ENCODE data around the gene PDE4DIP.
A peak's percentile ranks its signal among the peaks of the same experiment; 100 is the strongest.
"Not testable (repeated sequence)": the region's sequence is repeated elsewhere in the genome, so short reads cannot be mapped to it uniquely, and the experiment has no call there.

Gene PDE4DIP

DNA sequence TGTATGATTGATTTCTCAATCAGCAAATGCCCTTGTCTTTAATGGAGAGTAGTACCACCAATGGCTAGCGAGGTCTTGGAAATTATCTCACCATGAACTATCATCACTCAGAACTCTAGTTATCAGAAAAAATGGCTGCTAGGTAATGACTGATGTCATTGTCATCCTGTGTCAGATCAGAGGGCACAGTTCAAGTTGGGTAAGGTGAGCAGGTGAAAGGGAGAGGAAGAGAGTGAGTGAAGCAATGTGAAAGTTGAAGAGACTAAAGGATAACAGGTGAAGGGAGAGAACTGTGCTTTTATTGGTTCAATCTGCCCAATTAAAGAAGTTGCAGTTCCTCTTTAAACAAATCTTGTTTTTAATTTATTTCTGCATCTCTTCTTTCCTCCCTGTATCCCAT, 76.8 kb downstream of the PDE4DIP start:
- DNase-seq (ENCODE audit: low read depth), result not testable (repeated sequence)

GRCh38 chr1:148923798-148924197, 79.6 kb downstream of the PDE4DIP start:
- not testable (repeated sequence) for DNase-seq (ENCODE audit: low read depth)

DNA sequence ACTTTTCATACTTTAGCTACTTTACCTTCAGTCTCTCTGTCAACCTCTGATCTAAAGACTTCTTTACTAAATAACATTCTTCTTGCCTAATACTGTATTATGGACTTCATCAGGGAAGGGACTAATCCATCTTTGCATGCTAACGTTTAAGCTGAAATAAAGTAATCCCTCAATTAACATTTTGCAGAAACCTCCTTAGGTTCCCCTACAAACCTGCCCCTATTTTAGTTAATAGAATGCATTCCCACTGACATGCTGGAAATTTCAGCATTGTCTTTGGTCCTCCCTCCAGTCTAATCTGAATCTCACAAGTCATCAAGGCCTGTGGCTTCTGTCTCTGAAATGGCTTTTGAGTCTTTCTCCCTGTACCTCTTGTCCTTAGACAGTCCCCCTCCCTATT, 83.4 kb downstream of the PDE4DIP start:
- not testable (repeated sequence) for DNase-seq (ENCODE audit: low read depth)

GRCh38 chr1:148929253-148929652, 85.0 kb downstream of the PDE4DIP start:
- DNase-seq (ENCODE audit: low read depth), result not testable (repeated sequence)

DNA sequence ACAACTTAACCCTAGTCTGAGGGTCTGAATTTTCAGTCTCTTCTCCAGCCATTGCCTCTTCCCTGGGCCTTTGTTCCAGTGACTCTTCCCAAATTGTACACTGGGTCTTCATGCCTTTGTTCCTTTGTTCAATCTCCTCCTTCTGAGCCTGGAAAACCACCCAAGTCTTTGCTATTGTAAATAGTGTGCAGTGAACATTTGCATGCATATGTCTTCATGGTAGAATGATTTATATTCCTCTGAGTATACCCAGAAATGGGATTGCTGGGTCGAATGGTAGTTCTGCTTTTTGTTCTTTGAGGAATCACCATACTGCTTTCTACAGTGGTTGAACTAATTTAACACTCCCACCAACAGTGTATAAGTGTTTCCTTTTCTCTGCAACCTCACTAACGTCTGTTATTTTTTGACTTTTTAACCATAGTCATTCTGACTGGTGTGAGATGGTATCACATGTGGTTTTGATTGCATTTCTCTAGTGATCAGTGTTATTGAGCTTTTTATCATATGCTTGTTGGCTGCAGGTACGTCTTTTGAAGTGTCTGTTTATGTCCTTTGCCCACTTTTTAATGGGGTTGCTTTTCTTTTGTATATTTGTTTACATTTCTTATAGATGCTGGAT, 91.3 kb downstream of the PDE4DIP start:
- not testable (repeated sequence) for DNase-seq (ENCODE audit: low read depth)

GRCh38 chr1:148942906-148943305, 98.7 kb downstream of the PDE4DIP start:
- not testable (repeated sequence) for DNase-seq (ENCODE audit: low read depth)

DNA sequence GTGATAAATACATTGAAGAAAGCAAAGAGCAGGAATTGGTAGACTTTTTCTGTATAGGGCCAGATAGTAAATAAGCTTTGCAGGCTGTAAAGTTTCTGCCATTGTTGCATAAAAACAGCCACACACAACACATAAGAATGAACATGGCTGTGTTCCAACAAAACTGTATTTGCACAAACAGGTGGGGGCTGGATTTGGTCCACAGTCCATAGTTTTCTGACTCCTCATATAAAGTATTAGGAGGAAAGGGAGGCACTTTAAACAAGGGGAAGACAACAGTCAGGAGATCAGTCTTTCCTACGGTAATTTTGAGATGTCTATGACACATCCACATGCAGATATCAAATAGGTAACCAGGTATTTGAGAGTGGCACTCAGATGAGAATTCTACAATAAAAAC, 100.9 kb downstream of the PDE4DIP start:
- DNase-seq (ENCODE audit: low read depth), result not testable (repeated sequence)

DNA sequence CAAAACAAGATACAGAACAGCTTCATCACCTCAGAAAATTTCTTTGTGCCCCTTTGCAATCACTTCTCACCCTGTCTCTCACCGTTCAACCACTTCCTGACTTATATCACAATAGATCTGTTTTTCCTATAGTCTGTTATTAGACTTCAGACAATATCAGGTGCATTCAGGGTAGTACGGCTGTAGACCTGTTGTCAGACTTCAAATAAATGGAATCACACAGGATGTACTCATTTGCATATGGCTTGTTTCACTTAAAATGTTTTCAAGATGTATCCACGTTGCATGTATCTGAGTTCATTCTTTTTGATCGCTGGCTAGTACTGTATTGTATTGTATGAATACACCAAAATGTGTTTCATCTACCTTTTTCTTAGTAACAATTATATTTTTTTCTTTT, 104.5 kb downstream of the PDE4DIP start:
- DNase-seq (ENCODE audit: low read depth), result not testable (repeated sequence)

GRCh38 chr1:148951336-148952227, 107.4 kb downstream of the PDE4DIP start:
- DNase-seq (ENCODE audit: low read depth), result peak; percentile 13

DNA sequence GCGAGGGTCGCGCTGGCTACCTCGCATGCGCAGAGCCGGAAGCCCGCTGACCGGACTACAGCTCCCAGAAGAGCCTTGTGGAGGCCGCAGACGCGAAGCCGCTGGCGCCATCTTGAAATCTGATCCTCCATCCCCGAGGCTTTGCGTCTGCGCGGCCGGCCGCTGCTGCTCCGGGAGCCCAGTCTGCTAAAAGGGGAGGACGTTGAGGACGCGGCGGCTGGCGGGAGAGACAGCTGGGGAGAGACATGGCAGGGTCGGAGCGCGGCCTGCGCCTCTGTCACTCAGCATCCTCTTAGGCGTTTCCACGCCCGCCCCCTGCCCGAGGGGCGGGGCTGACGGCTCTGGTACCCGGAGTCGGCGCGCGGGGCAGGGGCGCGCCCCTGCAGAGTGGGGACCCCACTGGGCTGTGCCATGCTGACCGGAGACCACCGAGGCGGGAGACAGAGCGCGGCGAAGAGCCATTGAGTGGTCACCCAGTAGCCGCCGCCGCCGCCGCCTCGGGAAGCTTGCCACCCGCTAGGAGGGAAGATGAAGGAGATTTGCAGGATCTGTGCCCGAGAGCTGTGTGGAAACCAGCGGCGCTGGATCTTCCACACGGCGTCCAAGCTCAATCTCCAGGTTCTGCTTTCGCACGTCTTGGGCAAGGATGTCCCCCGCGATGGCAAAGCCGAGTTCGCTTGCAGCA, 108.2 kb downstream of the PDE4DIP start:
- peak; percentile 35 for DNase-seq (ENCODE audit: low read depth)

DNA sequence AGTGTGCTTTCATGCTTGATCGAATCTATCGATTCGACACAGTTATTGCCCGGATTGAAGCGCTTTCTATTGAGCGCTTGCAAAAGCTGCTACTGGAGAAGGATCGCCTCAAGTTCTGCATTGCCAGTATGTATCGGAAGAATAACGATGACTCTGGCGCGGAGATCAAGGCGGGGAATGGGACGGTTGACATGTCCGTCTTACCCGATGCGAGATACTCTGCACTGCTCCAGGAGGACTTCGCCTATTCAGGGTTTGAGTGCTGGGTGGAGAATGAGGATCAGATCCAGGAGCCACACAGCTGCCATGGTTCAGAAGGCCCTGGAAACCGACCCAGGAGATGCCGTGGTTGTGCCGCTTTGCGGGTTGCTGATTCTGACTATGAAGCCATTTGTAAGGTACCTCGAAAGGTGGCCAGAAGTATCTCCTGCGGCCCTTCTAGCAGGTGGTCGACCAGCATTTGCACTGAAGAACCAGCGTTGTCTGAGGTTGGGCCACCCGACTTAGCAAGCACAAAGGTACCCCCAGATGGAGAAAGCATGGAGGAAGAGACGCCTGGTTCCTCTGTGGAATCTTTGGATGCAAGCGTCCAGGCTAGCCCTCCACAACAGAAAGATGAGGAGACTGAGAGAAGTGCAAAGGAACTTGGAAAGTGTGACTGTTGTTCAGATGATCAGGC, 108.8 kb downstream of the PDE4DIP start:
- DNase-seq (ENCODE audit: low read depth), result not testable (repeated sequence)

GRCh38 chr1:148953730-148954129, 109.5 kb downstream of the PDE4DIP start:
- DNase-seq (ENCODE audit: low read depth), result not testable (repeated sequence)

DNA sequence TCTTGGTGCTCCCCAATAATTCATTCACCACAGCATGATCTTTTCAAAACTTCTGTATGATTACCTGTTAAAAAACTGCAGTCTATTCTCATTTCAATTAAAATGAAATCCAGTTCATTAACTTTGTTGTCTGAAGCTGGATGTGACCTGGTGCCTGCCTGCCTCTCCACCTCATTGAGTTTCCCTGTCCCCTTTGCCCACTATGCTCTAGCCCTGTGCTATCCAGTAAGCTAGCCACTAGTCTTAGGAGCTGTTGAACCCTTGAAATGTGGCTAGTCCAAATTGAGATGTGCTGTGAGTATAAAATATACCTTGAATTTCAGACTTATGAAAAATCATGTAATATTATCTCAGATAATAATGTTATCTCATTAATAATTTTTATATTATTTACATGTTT, 114.1 kb downstream of the PDE4DIP start:
- DNase-seq (ENCODE audit: low read depth), result not testable (repeated sequence)

DNA sequence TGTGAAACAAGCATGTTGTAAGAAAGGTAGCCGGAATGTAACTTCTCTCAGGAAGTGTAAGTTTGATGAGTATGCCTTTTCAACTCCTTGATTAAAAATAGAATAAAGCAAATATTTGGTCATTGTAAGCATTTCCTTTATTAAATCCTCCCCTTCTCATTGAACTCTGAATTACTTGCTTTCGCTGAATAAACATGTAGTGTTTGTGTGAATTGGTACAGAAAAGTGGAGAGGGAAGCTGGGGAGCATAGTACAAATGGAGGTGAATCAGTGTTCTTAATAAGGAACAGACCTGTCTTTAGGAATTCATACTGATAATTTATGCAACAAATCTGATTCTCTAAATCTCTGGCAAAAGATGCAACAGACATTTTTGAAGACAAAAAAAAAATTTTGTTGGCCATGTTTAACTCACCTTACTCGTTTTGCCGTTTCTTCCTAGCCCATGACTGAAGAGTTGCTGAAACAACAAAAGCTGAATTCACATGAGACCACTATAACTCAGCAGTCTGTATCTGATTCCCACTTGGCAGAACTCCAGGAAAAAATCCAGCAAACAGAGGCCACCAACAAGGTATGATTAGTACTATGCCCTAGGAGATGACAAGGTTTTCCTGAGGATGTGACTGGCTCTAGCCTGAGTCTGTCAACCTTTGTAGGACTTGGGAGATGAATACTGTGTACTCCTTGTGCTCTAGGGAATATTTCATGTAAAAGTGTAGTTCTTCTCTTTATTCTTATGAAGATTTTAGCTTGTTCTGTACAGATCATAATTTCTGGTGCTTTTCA, 116.2 kb downstream of the PDE4DIP start:
- DNase-seq (ENCODE audit: low read depth), result not testable (repeated sequence)

DNA sequence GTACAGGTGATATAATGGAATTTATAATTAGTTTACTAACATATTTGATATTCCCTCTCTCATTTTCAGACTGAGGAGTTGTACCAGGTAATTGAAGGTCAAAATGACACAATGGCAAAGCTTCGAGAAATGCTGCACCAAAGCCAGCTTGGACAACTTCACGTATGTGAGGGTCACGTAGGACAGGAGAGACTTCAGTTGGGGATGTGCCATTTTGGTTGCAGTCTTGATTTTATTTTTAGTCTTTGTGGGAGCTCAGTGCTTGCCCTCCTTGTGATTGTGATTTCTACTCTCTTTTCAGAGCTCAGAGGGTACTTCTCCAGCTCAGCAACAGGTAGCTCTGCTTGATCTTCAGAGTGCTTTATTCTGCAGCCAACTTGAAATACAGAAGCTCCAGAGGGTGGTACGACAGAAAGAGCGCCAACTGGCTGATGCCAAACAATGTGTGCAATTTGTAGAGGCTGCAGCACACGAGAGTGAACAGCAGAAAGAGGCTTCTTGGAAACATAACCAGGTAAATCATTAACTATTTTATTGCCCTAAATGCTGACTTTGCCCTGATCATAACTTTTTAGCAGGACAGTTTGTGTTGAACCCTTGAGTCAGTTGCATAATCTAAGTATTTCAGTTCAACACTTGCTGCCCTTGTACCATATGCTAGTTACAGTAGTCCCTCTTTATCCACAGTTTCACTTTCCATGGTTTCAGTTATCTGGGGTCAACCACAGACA, 118.1 kb downstream of the PDE4DIP start:
- not testable (repeated sequence) for DNase-seq (ENCODE audit: low read depth)

GRCh38 chr1:148966084-148966483, 121.9 kb downstream of the PDE4DIP start:
- not testable (repeated sequence) for DNase-seq (ENCODE audit: low read depth)

GRCh38 chr1:148967580-148967979, 123.4 kb downstream of the PDE4DIP start:
- DNase-seq (ENCODE audit: low read depth), result not testable (repeated sequence)

DNA sequence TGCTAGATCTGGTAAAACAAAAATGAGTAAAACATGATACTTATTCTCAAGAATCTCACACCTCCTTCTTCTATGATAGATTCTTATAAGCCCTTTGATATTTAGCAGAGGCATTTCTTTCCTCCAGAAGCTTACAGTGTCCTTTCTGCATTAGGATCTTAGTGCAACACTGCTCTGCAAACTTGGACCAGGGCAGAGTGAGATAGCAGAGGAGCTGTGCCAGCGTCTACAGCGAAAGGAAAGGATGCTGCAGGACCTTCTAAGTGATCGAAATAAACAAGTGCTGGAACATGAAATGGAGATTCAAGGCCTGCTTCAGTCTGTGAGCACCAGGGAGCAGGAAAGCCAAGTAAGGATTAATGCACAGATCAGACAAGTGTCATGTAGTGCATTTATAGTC, 124.5 kb downstream of the PDE4DIP start:
- DNase-seq (ENCODE audit: low read depth), result not testable (repeated sequence)

GRCh38 chr1:148969126-148969525, 124.9 kb downstream of the PDE4DIP start:
- DNase-seq (ENCODE audit: low read depth), result not testable (repeated sequence)

- not testable (repeated sequence) for DNase-seq (ENCODE audit: low read depth)
These were observed 131.2 kb downstream of the PDE4DIP start for GRCh38 chr1:148975453-148975852.

All from stimulated activated CD8-positive, alpha-beta memory T cell treated with anti-CD3 and anti-CD28 coated beads, Interleukin-7, amount 100 ng/mL, for 24 hours (primary cell).